Measurements from ENCODE around the gene KCNK6. TPM values are rescaled to one million over a fixed set of nuclear protein-coding genes. Genes with fewer than 3 reads are reported as not detected.

KCNK6 gene
- total RNA-seq, 1 experiment from 2014 or later = 6.5 TPM

DNA sequence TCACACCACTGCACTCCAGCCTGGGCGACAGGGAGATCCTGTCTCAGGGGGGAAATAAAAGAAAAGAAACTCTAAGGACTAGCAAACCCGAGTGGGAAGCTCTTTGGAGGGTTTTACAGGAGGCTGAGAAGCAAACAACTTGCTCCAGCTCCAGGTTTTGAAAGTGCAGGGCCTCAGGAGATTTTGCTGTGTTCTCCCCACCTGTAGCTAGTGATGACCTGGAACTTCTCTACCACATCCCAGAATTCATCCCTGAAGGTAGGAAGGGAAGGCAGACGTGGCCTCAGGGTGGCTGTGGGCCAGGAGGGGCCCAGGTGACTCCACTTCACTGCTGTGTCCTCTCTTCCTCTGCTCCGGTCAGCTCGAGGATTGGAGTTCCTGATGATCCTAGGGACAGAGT is 38.4 kb downstream of the KCNK6 start:
- Histone ChIP-seq H3K27me3 (ENCODE audit: insufficient read depth, low read length) (peaks cover 14% of the 10 kb centered on the region; the same call in 1 of the 2 replicates), H2AK5ac (ENCODE audit: insufficient read length, low read length) (no peak overlapping the region), H3K27ac (ENCODE audit: insufficient read length, low read depth, low read length) (no peak overlapping the region), H3K79me1 (ENCODE audit: insufficient read depth, low read depth, low read length, poor library complexity, severe bottlenecking) (no peaks in the 10 kb centered on the region), H3K14ac (ENCODE audit: insufficient read depth, low read length) (no peak overlapping the region; the same call in 1 of the 2 replicates), H2BK5ac (ENCODE audit: insufficient read length, low read length) (no peak overlapping the region), H4K91ac (ENCODE audit: insufficient read length, low read depth, low read length) (no peak overlapping the region), H3K4ac (ENCODE audit: low read depth, low read length) (no peak overlapping the region), H2BK20ac (ENCODE audit: low read depth, low read length, poor library complexity, severe bottlenecking) (no peak overlapping the region), H3K9me3 (ENCODE audit: control insufficient read depth, low read depth, low read length) (no peaks in the 10 kb centered on the region), H3K4me2 (ENCODE audit: insufficient read depth, insufficient read length, low read length) (no peak overlapping the region), H3K79me2 (ENCODE audit: insufficient read depth, low read length) (no peaks in the 10 kb centered on the region), H2AFZ (ENCODE audit: low read length) (no peak overlapping the region), H3T11ph (ENCODE audit: low read length) (no peak overlapping the region), H2BK12ac (ENCODE audit: insufficient read length, low read depth, low read length) (no peak overlapping the region), H3K4me1 (ENCODE audit: insufficient read depth, low read length) (no peaks in the 10 kb centered on the region), H4K5ac (ENCODE audit: insufficient read length, low read depth, low read length) (no peak overlapping the region), H2BK120ac (ENCODE audit: low read depth, low read length, poor library complexity, severe bottlenecking) (no peak overlapping the region), H4K8ac (replicated peaks; ENCODE audit: insufficient read length, low read depth, low read length) (no peak overlapping the region), H3K56ac (ENCODE audit: insufficient read length, low read depth, low read length) (no peak overlapping the region), H3K18ac (ENCODE audit: insufficient read length, low read depth, low read length) (no peak overlapping the region), H3K23me2 (ENCODE audit: insufficient read length, low read depth, low read length, poor library complexity, severe bottlenecking) (peaks cover 6% of the 10 kb centered on the region), H3K9ac (ENCODE audit: extremely low read depth, insufficient read length, low read length) (no peak overlapping the region), H3K23ac (ENCODE audit: insufficient read length, low read depth, low read length) (no peak overlapping the region), H2BK15ac (ENCODE audit: low read depth, low read length) (no peak overlapping the region), H4K20me1 (ENCODE audit: control insufficient read depth, insufficient read depth, insufficient read length) (no peaks in the 10 kb centered on the region)
- TF ChIP-seq, protein P1, sequence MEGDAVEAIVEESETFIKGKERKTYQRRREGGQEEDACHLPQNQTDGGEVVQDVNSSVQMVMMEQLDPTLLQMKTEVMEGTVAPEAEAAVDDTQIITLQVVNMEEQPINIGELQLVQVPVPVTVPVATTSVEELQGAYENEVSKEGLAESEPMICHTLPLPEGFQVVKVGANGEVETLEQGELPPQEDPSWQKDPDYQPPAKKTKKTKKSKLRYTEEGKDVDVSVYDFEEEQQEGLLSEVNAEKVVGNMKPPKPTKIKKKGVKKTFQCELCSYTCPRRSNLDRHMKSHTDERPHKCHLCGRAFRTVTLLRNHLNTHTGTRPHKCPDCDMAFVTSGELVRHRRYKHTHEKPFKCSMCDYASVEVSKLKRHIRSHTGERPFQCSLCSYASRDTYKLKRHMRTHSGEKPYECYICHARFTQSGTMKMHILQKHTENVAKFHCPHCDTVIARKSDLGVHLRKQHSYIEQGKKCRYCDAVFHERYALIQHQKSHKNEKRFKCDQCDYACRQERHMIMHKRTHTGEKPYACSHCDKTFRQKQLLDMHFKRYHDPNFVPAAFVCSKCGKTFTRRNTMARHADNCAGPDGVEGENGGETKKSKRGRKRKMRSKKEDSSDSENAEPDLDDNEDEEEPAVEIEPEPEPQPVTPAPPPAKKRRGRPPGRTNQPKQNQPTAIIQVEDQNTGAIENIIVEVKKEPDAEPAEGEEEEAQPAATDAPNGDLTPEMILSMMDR (conservative IDR thresholded peaks at IDR 0.05) = no peak
- Mint-ChIP-seq H3K9me3 (no peaks in the 10 kb centered on the region), H3K4me1 (peaks cover 10 to 21% of the 10 kb centered on the region in 2 experiments), H3K27me3 (ENCODE audit: low read depth) (peaks cover 69% of the 10 kb centered on the region), H3K27ac (peak overlapping the region in 1 of 3 experiments; percentile 35; a peak in 1 of 7 replicates), H3K36me3 (ENCODE audit: insufficient read depth in 1 of 3, low read depth in 3 of 3) (no peaks in the 10 kb centered on the region; a peak in 1 of 7 replicates), H3K4me3 (no peak overlapping the region)
- DNase-seq = no peak
- no CpG with 5 or more reads among the region's 5 CpGs for WGBS (ENCODE audit: extremely low coverage, insufficient read length, low lambda C conversion rate)

All from H9 (cell line).